ENCODE measurements around the gene CFD.

The CFD gene

DNA sequence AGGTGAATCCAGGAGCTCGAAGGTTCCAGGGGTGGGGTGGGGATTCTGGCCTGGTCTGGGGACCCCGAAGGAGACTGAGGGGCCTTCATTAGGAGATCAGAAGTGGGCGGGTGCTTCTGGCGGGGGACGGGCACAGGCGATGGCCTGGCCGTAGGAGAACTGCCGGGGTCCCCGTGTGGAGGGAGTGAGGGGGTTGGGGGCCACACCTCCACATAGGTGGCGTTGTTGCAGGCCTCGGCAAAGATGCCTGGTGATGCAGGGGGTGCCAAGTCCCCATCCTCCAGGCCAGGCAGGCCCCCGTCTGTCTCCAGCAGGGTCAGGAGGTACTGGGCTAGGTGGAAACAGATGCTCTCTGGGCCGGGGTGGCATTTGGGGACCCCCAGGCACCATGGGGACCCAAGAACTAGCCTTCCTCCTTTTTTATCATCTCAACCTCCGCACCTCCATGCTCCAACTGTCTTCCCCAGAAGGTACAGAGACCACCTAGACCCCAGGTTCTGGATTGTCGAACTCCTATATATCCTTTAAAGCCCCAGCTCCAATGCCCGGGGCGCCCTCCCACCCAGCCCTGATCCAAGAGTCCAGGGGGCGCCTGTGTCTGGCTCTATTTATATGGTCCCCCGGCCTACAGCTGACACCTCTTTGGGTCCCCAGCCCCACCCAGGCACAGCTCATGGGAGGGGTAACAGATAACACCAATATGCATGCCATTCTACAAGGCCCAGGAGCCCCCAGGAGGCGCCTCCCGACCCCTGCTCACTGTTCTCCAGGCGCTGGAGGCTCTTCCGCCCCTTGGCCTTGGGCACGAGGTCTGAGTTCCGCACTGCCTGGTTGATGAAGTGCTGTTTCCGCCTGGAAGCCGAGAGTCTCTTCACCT, 42.0 kb downstream of the CFD start:
- TF ChIP-seq GABPA (IDR thresholded peaks at IDR 0.05; ENCODE audit: low read depth) (no peak), SPI1 (IDR thresholded peaks at IDR 0.05; ENCODE audit: borderline replicate concordance, low read depth) (no peak), POLR2AphosphoS5 (IDR thresholded peaks at IDR 0.05; ENCODE audit: low read depth) (no peak)
- TF ChIP-seq, protein P1, sequence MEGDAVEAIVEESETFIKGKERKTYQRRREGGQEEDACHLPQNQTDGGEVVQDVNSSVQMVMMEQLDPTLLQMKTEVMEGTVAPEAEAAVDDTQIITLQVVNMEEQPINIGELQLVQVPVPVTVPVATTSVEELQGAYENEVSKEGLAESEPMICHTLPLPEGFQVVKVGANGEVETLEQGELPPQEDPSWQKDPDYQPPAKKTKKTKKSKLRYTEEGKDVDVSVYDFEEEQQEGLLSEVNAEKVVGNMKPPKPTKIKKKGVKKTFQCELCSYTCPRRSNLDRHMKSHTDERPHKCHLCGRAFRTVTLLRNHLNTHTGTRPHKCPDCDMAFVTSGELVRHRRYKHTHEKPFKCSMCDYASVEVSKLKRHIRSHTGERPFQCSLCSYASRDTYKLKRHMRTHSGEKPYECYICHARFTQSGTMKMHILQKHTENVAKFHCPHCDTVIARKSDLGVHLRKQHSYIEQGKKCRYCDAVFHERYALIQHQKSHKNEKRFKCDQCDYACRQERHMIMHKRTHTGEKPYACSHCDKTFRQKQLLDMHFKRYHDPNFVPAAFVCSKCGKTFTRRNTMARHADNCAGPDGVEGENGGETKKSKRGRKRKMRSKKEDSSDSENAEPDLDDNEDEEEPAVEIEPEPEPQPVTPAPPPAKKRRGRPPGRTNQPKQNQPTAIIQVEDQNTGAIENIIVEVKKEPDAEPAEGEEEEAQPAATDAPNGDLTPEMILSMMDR (IDR thresholded peaks at IDR 0.05; ENCODE audit: insufficient read depth, low read length): no peak
- TF ChIP-seq, protein P2, sequence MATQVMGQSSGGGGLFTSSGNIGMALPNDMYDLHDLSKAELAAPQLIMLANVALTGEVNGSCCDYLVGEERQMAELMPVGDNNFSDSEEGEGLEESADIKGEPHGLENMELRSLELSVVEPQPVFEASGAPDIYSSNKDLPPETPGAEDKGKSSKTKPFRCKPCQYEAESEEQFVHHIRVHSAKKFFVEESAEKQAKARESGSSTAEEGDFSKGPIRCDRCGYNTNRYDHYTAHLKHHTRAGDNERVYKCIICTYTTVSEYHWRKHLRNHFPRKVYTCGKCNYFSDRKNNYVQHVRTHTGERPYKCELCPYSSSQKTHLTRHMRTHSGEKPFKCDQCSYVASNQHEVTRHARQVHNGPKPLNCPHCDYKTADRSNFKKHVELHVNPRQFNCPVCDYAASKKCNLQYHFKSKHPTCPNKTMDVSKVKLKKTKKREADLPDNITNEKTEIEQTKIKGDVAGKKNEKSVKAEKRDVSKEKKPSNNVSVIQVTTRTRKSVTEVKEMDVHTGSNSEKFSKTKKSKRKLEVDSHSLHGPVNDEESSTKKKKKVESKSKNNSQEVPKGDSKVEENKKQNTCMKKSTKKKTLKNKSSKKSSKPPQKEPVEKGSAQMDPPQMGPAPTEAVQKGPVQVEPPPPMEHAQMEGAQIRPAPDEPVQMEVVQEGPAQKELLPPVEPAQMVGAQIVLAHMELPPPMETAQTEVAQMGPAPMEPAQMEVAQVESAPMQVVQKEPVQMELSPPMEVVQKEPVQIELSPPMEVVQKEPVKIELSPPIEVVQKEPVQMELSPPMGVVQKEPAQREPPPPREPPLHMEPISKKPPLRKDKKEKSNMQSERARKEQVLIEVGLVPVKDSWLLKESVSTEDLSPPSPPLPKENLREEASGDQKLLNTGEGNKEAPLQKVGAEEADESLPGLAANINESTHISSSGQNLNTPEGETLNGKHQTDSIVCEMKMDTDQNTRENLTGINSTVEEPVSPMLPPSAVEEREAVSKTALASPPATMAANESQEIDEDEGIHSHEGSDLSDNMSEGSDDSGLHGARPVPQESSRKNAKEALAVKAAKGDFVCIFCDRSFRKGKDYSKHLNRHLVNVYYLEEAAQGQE (IDR thresholded peaks at IDR 0.05; ENCODE audit: insufficient replicate concordance, low read depth): no peak
- H3K27me3 ChIP-seq (ENCODE audit: insufficient read depth, poor library complexity, severe bottlenecking): no peaks in the 10 kb centered on the region
- no peak overlapping the region for H3K4me3 ChIP-seq (replicated peaks; ENCODE audit: insufficient read depth, low read length)
- no peak for DNase-seq (ENCODE audit: low read depth in 1 of 2, low spot score in 1 of 2)
- no peak overlapping the region for H3K27ac ChIP-seq (replicated peaks)

DNA sequence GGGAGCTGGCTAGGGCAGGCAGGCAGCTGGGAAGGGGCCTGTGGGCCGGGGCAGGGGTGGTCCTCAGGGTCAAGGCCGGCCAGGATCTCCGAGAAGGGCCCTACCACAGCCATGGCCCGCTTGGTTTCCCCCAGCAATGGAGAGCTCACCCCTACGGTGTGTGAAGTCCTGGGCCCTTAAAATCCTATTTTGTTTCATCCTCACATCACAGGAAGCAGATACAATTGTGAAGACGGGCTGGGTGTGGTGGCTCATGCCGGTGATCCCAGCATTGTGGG, 42.6 kb downstream of the CFD start:
- H3K27ac ChIP-seq (replicated peaks): no peak overlapping the region
- H3K27me3 ChIP-seq (ENCODE audit: insufficient read depth, poor library complexity, severe bottlenecking): no peaks in the 10 kb centered on the region
- DNase-seq (ENCODE audit: low read depth in 1 of 2, low spot score in 1 of 2): no peak
- TF ChIP-seq, protein P2 (IDR thresholded peaks at IDR 0.05; ENCODE audit: insufficient replicate concordance, low read depth): no peak
- no peak for TF ChIP-seq SPI1 (IDR thresholded peaks at IDR 0.05; ENCODE audit: borderline replicate concordance, low read depth)
- no peak for TF ChIP-seq POLR2AphosphoS5 (IDR thresholded peaks at IDR 0.05; ENCODE audit: low read depth)
- TF ChIP-seq, protein P1 (IDR thresholded peaks at IDR 0.05; ENCODE audit: insufficient read depth, low read length): no peak
- TF ChIP-seq GABPA (IDR thresholded peaks at IDR 0.05; ENCODE audit: low read depth): no peak
- H3K4me3 ChIP-seq (replicated peaks; ENCODE audit: insufficient read depth, low read length): no peak overlapping the region

DNA sequence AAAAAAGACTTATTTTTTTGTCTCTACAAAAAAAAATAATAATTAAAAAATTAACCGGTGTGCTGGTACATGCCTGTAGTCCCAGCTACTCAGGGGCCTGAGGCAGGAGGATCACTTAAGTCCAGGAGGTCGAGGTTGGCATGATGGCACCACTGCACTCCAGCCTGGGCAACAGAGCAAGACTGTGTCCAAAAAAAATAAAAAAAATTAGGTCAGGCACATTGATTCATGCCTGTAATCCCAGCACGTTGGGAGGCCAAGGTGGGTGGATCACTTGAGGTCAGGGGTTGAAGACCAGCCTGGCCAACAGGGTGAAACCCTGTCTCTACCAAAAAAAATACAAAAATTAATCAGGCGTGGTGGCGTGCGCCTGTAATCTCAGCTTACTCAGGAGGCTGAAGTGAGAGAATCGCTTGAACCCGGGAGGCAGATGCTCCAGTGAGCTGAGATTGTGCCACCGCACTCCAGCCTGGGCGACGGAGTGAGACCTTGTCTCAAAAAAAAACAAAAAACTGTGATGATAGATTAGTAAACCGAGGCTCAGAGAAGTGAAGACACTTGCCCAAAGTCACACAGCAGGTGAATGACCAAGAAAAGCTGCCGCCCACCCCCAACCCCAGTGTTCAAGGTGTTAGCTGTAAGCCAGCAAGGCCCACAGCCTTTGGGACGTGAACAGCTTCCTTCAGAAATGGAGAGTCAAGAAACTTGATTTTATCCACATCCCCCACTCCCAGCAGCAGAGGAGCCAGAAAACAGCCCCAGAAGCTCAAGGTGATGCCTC, 43.2 kb downstream of the CFD start:
- Histone ChIP-seq H3K4me3 (replicated peaks; ENCODE audit: insufficient read depth, low read length) (no peak overlapping the region), H3K27me3 (ENCODE audit: insufficient read depth, poor library complexity, severe bottlenecking) (no peaks in the 10 kb centered on the region), H3K27ac (replicated peaks) (no peak overlapping the region)
- no peak for DNase-seq (ENCODE audit: low read depth in 1 of 2, low spot score in 1 of 2)
- TF ChIP-seq, protein P2 (IDR thresholded peaks at IDR 0.05; ENCODE audit: insufficient replicate concordance, low read depth): no peak
- TF ChIP-seq POLR2AphosphoS5 (IDR thresholded peaks at IDR 0.05; ENCODE audit: low read depth) (no peak), GABPA (IDR thresholded peaks at IDR 0.05; ENCODE audit: low read depth) (no peak), SPI1 (IDR thresholded peaks at IDR 0.05; ENCODE audit: borderline replicate concordance, low read depth) (no peak)
- TF ChIP-seq, protein P1 (IDR thresholded peaks at IDR 0.05; ENCODE audit: insufficient read depth, low read length): no peak
